Activated T-helper 17 cell treated with anti-CD3 and anti-CD28 coated beads, Interleukin-2, amount 50 U/mL, for 72 hours (primary cell): ENCODE measurements around the gene UBXN6. TPM values are rescaled to one million over a fixed set of nuclear protein-coding genes. Genes with fewer than 3 reads are reported as not detected.
A peak's percentile ranks its signal among the peaks of the same experiment; 100 is the strongest.

Source experiments
- ATAC-seq: fragments of 150-1000 bp; cut with Tn5 transposase; replicated peaks from 2 replicates; pipeline ENCODE4 v1.10.0; 2021; ENCODE audit warnings: mild to moderate bottlenecking, moderate library complexity
- H3K27ac Mint-ChIP-seq: one replicate; pipeline ENCODE4 v1.8.0; 2022; ENCODE audit warnings: mixed read lengths
- H3K27me3 Mint-ChIP-seq: one replicate; pipeline ENCODE4 v1.8.0; 2022; ENCODE audit warnings: mixed read lengths
- H3K36me3 Mint-ChIP-seq: one replicate; pipeline ENCODE4 v1.8.0; 2022; ENCODE audit warnings: low read depth, mild to moderate bottlenecking, mixed read lengths
- H3K4me1 Mint-ChIP-seq: one replicate; pipeline ENCODE4 v1.8.0; 2022; ENCODE audit warnings: mixed read lengths
- H3K4me3 Mint-ChIP-seq: one replicate; pipeline ENCODE4 v1.8.0; 2022; ENCODE audit warnings: mild to moderate bottlenecking, mixed read lengths
- H3K9me3 Mint-ChIP-seq: one replicate; pipeline ENCODE4 v1.8.0; 2022; ENCODE audit warnings: mixed read lengths
- total RNA-seq, 2 donors: library from RNA; stranded (reverse); gene quantifications; one replicate each; pipeline ENCODE4 v1.2.3, GENCODE V29; 2022

Gene UBXN6
- total RNA-seq, 2 donors from 2014 or later: 37.4 to 40.1 TPM

GRCh38 chr19:4401769-4402170 lies 55.8 kb downstream of the UBXN6 start:
- H3K4me1 Mint-ChIP-seq: peaks cover 15% of the 10 kb centered on the region
- ATAC-seq: no peak
- no peaks in the 10 kb centered on the region for H3K27me3 Mint-ChIP-seq
- peak overlapping the region; percentile 92 for H3K27ac Mint-ChIP-seq
- H3K4me3 Mint-ChIP-seq: peak overlapping the region; percentile 95
- H3K9me3 Mint-ChIP-seq: no peaks in the 10 kb centered on the region
- H3K36me3 Mint-ChIP-seq: peaks cover 65% of the 10 kb centered on the region

- no peaks in the 10 kb centered on the region for H3K27me3 Mint-ChIP-seq
- H3K36me3 Mint-ChIP-seq: peaks cover 65% of the 10 kb centered on the region
- ATAC-seq: peak; percentile 69
- H3K9me3 Mint-ChIP-seq: no peaks in the 10 kb centered on the region
- H3K4me3 Mint-ChIP-seq: peak within 1 kb of the TSS; percentile 95
- H3K4me1 Mint-ChIP-seq: peaks cover 18% of the 10 kb centered on the region
- peak within 1 kb of the TSS; percentile 92 for H3K27ac Mint-ChIP-seq
Observed at GRCh38 chr19:4400135-4400936, 57.3 kb downstream of the UBXN6 start, which contains the start of gene SH3GL1. SH3GL1 (minus strand) TSS chr19:4400547; CDS start chr19:4400368, 179 bp downstream.

DNA sequence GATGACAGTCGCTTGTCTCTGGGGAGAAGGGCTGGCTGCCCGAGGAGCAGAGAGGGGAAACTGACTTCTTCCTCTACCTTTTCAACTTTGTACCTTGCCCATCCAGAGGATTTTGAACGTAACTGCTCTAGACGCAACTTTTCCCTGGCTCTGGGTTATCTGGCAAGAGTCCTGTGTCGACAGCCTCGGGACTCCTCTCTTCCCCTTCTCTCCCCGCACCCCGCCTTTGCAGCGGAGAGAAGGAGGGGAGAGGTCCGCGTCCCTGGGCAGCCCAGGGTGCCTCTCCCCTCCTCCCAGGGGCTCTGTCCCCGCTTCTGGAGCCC lies 57.8 kb downstream of the UBXN6 start:
- ATAC-seq: peak; percentile 5
- Mint-ChIP-seq H3K9me3 (no peaks in the 10 kb centered on the region), H3K4me3 (peak overlapping the region; percentile 95), H3K4me1 (peaks cover 21% of the 10 kb centered on the region), H3K27ac (peak overlapping the region; percentile 91), H3K27me3 (no peaks in the 10 kb centered on the region), H3K36me3 (peaks cover 65% of the 10 kb centered on the region)

GRCh38 chr19:4396949-4397783 lies 60.4 kb downstream of the UBXN6 start:
- H3K4me3 Mint-ChIP-seq: peak overlapping the region; percentile 59
- H3K4me1 Mint-ChIP-seq: peaks cover 31% of the 10 kb centered on the region
- no peak for ATAC-seq
- H3K27ac Mint-ChIP-seq: peak overlapping the region; percentile 65
- no peaks in the 10 kb centered on the region for H3K27me3 Mint-ChIP-seq
- peaks cover 65% of the 10 kb centered on the region for H3K36me3 Mint-ChIP-seq
- no peaks in the 10 kb centered on the region for H3K9me3 Mint-ChIP-seq

Other genes with a start within 250 kb of the UBXN6 start
- 10 to 100 TPM; 18.3 to 23.6 TPM for gene EBI3, start 228.3 kb downstream of the UBXN6 start, total RNA-seq
- 10 to 100 TPM; 22.5 to 22.6 TPM for gene YJU2, start 210.7 kb downstream of the UBXN6 start, total RNA-seq
- gene SHD, start 178.5 kb downstream of the UBXN6 start, total RNA-seq: not detected
- 1 to 10 TPM; 2.5 to 4.1 TPM for gene TMIGD2, start 155.4 kb downstream of the UBXN6 start, total RNA-seq
- gene FSD1, start 153.2 kb downstream of the UBXN6 start, total RNA-seq: 10 to 100 TPM in 1 of 2 donors, 1 to 10 TPM in 1; 8.3 to 13.1 TPM
- 10 to 100 TPM; 13.3 to 17.4 TPM for gene STAP2, start 119.0 kb downstream of the UBXN6 start, total RNA-seq
- 10 to 100 TPM; 15.5 to 19.7 TPM for gene MPND, start 114.2 kb downstream of the UBXN6 start, total RNA-seq
- gene SH3GL1, start 57.2 kb downstream of the UBXN6 start, total RNA-seq: 10 to 100 TPM; 49.1 to 67.1 TPM
- gene CHAF1A, start 55.2 kb downstream of the UBXN6 start, total RNA-seq: 10 to 100 TPM; 67.9 to 96.7 TPM
- gene HDGFL2, start 14.5 kb upstream of the UBXN6 start, total RNA-seq: 10 to 100 TPM; 30.7 to 39.3 TPM
- gene PLIN4, start 60.7 kb upstream of the UBXN6 start, total RNA-seq: under 1 TPM in 1 of 2 donors, not detected in 1; 0.05 TPM
- under 1 TPM in 1 of 2 donors, not detected in 1; 0.17 TPM for gene PLIN5, start 77.4 kb upstream of the UBXN6 start, total RNA-seq
- under 1 TPM; 0.53 to 0.93 TPM for gene LRG1, start 82.2 kb upstream of the UBXN6 start, total RNA-seq
- under 1 TPM in 1 of 2 donors, not detected in 1; 0.05 TPM for gene SEMA6B, start 101.9 kb upstream of the UBXN6 start, total RNA-seq
- gene TNFAIP8L1, start 181.7 kb upstream of the UBXN6 start, total RNA-seq: 10 to 100 TPM; 18.0 to 23.6 TPM
- gene MYDGF, start 212.5 kb upstream of the UBXN6 start, total RNA-seq: 10 to 100 TPM; 47.8 to 79.0 TPM